Peyer's patch (tissue), 4 donors: Measurements from ENCODE around the gene MEGF9. TPM values are rescaled to one million over a fixed set of nuclear protein-coding genes. Genes with fewer than 3 reads are reported as not detected.

Experiments
- DNase-seq, 3 donors: peaks; one replicate each; pipeline ENCODE4 v3.0.0-alpha.2; 2017 to 2019
- H3K27ac ChIP-seq, 4 donors: fragments of 200-600 bp; sonication (generic); one replicate each; pipeline ENCODE4 v1.5.1; 2016 to 2019
- H3K27me3 ChIP-seq, 2 donors: fragments of 200-600 bp; sonication (generic); one replicate each; pipeline ENCODE4 v1.5.1; 2019
- H3K36me3 ChIP-seq, 3 donors: fragments of 200-600 bp; sonication (generic); one replicate each; pipeline ENCODE4 v1.5.1; 2016 to 2019
- H3K4me1 ChIP-seq, 4 donors: fragments of 200-600 bp; sonication (generic); one replicate each; pipeline ENCODE4 v1.5.1; 2016 to 2019
- H3K4me3 ChIP-seq, 4 donors: fragments of 200-600 bp; sonication (generic); 1 replicate in 3 of 4; 2 replicates in 1 of 4; pipeline ENCODE4 v1.5.1; 2016 to 2019; ENCODE audit warnings: mild to moderate bottlenecking in 1 of 4
- H3K9me3 ChIP-seq, 4 donors: fragments of 200-600 bp; sonication (generic); one replicate each; pipeline ENCODE4 v1.5.1; 2016 to 2019; ENCODE audit warnings: mild to moderate bottlenecking in 1 of 4
- CTCF ChIP-seq, 6 experiments: fragments of 450-650 bp in 4 of 6; fragments of 200-600 bp in 2 of 6; sonication (generic) in 1 of 6; IDR thresholded peaks; one replicate each; pipeline ENCODE4 v1.5.1; 2017 to 2019; ENCODE audit warnings: antibody characterized with exemption in 6 of 6, mild to moderate bottlenecking in 3 of 6, moderate library complexity in 1 of 6
- POLR2A ChIP-seq, 2 donors: fragments of 450-650 bp; IDR thresholded peaks; one replicate each; pipeline ENCODE4 v1.5.1; 2017; ENCODE audit warnings: antibody characterized with exemption in 2 of 2, mild to moderate bottlenecking in 2 of 2, moderate library complexity in 2 of 2
- total RNA-seq, 4 donors: library from RNA; depleted of rRNA; stranded (reverse); fragments of >200 nt; gene quantifications; one replicate each; pipeline ENCODE4 v1.1.0, GENCODE V29; 2016

MEGF9 gene
- total RNA-seq, 4 donors from 2014 or later, result 8.1 to 15.1 (median 11.5) TPM

DNA sequence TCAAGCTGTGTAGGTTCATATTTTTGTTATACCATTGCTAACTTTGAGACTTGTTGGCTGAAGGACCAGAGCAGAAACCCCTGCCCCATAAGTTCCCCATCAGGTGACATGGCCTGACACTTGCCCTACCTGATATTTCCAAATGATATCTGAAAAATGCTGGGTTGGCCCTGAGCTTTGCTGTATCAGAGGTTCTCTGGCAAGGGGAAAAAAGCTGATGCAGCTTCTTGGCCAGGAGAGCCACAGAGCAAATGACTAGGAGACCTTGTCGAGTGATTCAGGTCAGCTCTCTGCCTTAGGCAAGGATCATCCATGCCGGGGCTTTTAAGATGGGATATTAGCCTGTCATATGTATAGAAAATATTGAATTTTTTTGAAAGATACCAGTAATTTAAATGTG, 2.9 kb upstream of the MEGF9 start:
- Histone ChIP-seq H3K4me1 (peaks cover 0 to 21% (median 4%) of the 10 kb centered on the region in 4 donors), H3K27ac (no peak overlapping the region), H3K36me3 (no peaks in the 10 kb centered on the region), H3K9me3 (no peaks in the 10 kb centered on the region), H3K4me3 (no peak overlapping the region), H3K27me3 (no peaks in the 10 kb centered on the region)
- DNase-seq, result no peak
- TF ChIP-seq POLR2A (IDR thresholded peaks at IDR 0.05) (no peak), CTCF (IDR thresholded peaks at IDR 0.05) (no peak)

- TF ChIP-seq POLR2A (IDR thresholded peaks at IDR 0.05) (no peak), CTCF (IDR thresholded peaks at IDR 0.05) (no peak)
- H3K9me3 ChIP-seq, result no peaks in the 10 kb centered on the region
- H3K4me1 ChIP-seq, result peaks cover 0 to 23% (median 4%) of the 10 kb centered on the region in 4 donors
- H3K27me3 ChIP-seq, result no peaks in the 10 kb centered on the region
- H3K36me3 ChIP-seq, result no peaks in the 10 kb centered on the region
- H3K27ac ChIP-seq, result no peak overlapping the region
- no peak for DNase-seq
- no peak overlapping the region for H3K4me3 ChIP-seq
Measured at GRCh38 chr9:120716483-120716882, 2.2 kb upstream of the MEGF9 start.

GRCh38 chr9:120715389-120715924, 1.2 kb upstream of the MEGF9 start:
- Histone ChIP-seq H3K9me3 (no peaks in the 10 kb centered on the region), H3K4me3 (peak overlapping the region in 3 of 4 donors; percentile 72 to 80 (median 77)), H3K36me3 (no peaks in the 10 kb centered on the region), H3K27me3 (no peaks in the 10 kb centered on the region), H3K4me1 (peaks cover 0 to 33% (median 8%) of the 10 kb centered on the region in 4 donors), H3K27ac (peak overlapping the region; percentile 76 to 90 (median 84))
- DNase-seq, result peak in 2 of 3 donors; percentile 53 to 57
- TF ChIP-seq POLR2A (IDR thresholded peaks at IDR 0.05) (no peak), CTCF (IDR thresholded peaks at IDR 0.05) (no peak)

DNA sequence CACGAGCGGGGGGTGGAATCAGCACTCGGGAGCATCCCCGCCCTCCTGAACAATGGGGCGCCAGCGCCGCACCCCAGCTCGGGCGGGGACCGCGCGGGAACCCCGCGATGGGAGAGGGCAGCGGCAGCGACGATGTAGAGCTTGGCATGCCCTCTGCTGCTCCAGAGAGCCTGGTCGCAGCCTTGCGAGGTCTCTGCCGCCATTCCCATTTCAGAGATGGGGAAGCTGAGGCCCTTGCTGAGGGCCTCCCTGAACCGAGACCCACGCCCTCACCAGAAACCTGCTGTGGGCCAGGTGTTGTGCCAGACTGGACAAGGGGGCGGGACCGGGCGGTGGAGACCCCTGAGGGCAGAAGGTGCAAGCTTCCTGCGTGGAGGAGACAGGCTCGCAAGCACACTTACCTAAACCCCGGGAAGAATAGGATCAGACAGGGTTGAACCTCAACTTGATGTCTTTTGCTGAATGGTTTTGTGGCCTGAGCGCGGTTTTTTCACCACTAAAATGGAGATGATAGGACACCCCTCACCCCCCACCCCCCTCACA, 647 bp upstream of the MEGF9 start:
- Histone ChIP-seq H3K4me3 (peak overlapping the region; percentile 72 to 91 (median 78)), H3K36me3 (no peaks in the 10 kb centered on the region), H3K9me3 (no peaks in the 10 kb centered on the region), H3K27me3 (no peaks in the 10 kb centered on the region), H3K4me1 (peaks cover 0 to 33% (median 8%) of the 10 kb centered on the region in 4 donors), H3K27ac (peak overlapping the region; percentile 76 to 90 (median 84))
- no peak for DNase-seq
- TF ChIP-seq POLR2A (IDR thresholded peaks at IDR 0.05), result no peak
- no peak for TF ChIP-seq CTCF (IDR thresholded peaks at IDR 0.05)

DNA sequence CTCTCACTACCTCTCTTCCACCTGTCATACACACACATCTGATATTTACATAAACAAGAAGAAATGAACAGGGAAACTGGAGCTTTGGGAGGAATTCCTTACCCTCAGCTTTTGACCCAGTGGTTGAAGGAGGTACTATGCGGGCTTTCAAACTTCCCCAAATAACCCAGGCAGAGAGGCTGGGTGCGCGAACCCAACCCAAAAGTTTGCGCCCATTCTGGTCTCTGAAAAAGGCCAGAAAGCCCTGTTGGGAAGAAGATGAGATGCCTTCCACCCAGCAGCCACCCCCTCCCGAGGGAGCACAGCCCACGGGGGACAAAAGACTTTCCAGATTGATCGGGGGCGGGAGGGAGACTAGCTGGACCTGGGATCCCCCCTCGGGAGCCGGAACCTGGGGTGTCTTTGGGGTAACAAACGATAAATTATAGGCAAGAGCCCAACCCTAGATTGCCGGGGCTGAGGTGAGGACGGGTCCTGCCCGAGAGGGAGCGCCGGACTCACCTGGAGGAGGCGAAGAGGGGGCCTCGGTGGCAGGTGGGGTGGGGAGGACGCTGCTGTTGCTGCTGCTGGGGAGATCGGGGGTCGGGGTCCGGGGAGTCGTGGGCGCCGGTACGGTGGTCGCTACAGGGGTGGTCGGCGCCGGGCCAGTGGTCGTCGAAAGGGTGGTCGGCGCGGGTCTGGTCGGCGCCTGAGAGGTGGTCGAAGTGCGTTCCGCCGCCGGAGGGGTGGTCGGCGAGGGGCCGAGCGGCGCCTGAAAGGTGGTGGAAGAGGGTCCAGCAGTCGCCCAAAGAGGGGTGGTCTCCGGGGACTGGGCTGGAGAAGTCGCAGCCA, 798 bp downstream of the MEGF9 start:
- peak overlapping the region; percentile 72 to 91 (median 78) for H3K4me3 ChIP-seq
- TF ChIP-seq CTCF (IDR thresholded peaks at IDR 0.05), result peak in 4 of 6 experiments; percentile 18 to 33 (median 31)
- TF ChIP-seq POLR2A (IDR thresholded peaks at IDR 0.05), result no peak
- H3K36me3 ChIP-seq, result no peaks in the 10 kb centered on the region
- DNase-seq, result peak; percentile 27 to 63 (median 57)
- H3K9me3 ChIP-seq, result no peaks in the 10 kb centered on the region
- H3K27me3 ChIP-seq, result no peaks in the 10 kb centered on the region
- H3K27ac ChIP-seq, result peak overlapping the region; percentile 76 to 90 (median 84)
- peaks cover 0 to 37% (median 8%) of the 10 kb centered on the region in 4 donors for H3K4me1 ChIP-seq
